IMR-90 (cell line): Measurements from ENCODE around the gene EXOG. TPM values are rescaled to one million over a fixed set of nuclear protein-coding genes. Genes with fewer than 3 reads are reported as not detected.

ENCODE experiments used
- ATAC-seq: fragments of 200-7000 bp; cut with Tn5 transposase; 2 replicates; pipeline ENCODE4 v1.9.1; 2020; ENCODE audit warnings: low read depth, mild to moderate bottlenecking, moderate library complexity
- BruUV-seq: library from RNA; stranded (reverse); fragments of 400-500 nt; replicated peaks from 2 replicates; lab custom pipeline; 2021; lab: Mats Ljungman, UMichigan
- CTCF ChIA-PET: fragments of 300-600 bp; formaldehyde crosslinking; extraction: SDS; loops from one replicate; lab custom pipeline; 2021; ENCODE audit warnings: antibody characterized with exemption; lab: Yijun Ruan, JAX
- POLR2A ChIA-PET: fragments of 300-600 bp; sonication (Branson Sonifier 250); formaldehyde crosslinking; loops from one replicate; lab custom pipeline; 2022; ENCODE audit warnings: antibody characterized with exemption; ENCODE audit not compliant: unreplicated experiment; lab: Charles Lee
- DNase-seq: peaks from one replicate; pipeline ENCODE4 v3.0.0; 2013
- H2AFZ ChIP-seq: replicated peaks from 2 replicates; pipeline ENCODE3; 2013; ENCODE audit warnings: low read length, mild to moderate bottlenecking; ENCODE audit not compliant: poor library complexity
- H2AK5ac ChIP-seq: 2 replicates; pipeline ENCODE4 v1.6.1; 2013; ENCODE audit warnings: low read depth, low read length, inconsistent platforms
- H2AK9ac ChIP-seq: replicated peaks from 2 replicates; pipeline ENCODE3; 2013; ENCODE audit warnings: mild to moderate bottlenecking, low read depth, low read length, moderate library complexity; ENCODE audit not compliant: poor library complexity
- H2BK120ac ChIP-seq: 2 replicates; pipeline ENCODE4 v1.6.1; 2013; ENCODE audit warnings: low read depth, low read length, inconsistent platforms
- H2BK15ac ChIP-seq: 3 replicates; pipeline ENCODE4 v1.6.1; 2013; ENCODE audit warnings: low read depth, low read length, inconsistent platforms
- H2BK20ac ChIP-seq: 2 replicates; pipeline ENCODE4 v1.6.1; 2013; ENCODE audit warnings: low read depth, mild to moderate bottlenecking, inconsistent platforms, low read length, moderate library complexity
- H2BK5ac ChIP-seq: 2 replicates; pipeline ENCODE4 v1.6.1; 2013; ENCODE audit warnings: mild to moderate bottlenecking, low read depth, low read length, inconsistent platforms; ENCODE audit not compliant: poor library complexity, severe bottlenecking
- H3K14ac ChIP-seq: replicated peaks from 2 replicates; pipeline ENCODE4 v1.6.1; 2013; ENCODE audit warnings: low read depth, low read length, inconsistent platforms
- H3K18ac ChIP-seq: 2 replicates; pipeline ENCODE4 v1.6.1; 2013; ENCODE audit warnings: low read depth, low read length, control low read depth
- H3K23ac ChIP-seq: 2 replicates; pipeline ENCODE4 v1.6.1; 2013; ENCODE audit warnings: low read depth, low read length, inconsistent platforms
- H3K27ac ChIP-seq: 2 replicates; pipeline ENCODE4 v1.5.1; 2013; ENCODE audit warnings: mild to moderate bottlenecking, control low read depth, low read length; ENCODE audit not compliant: insufficient read depth
- H3K27me3 ChIP-seq: 2 replicates; pipeline ENCODE4 v1.6.1; 2013; ENCODE audit warnings: low read length; ENCODE audit not compliant: control insufficient read depth, insufficient read depth
- H3K36me3 ChIP-seq: 2 replicates; pipeline ENCODE4 v1.6.1; 2013; ENCODE audit warnings: low read length, mixed read lengths; ENCODE audit not compliant: control insufficient read depth, insufficient read depth
- H3K4ac ChIP-seq: 2 replicates; pipeline ENCODE4 v1.6.1; 2013; ENCODE audit warnings: low read depth, low read length, inconsistent platforms
- H3K4me1 ChIP-seq: 2 replicates; pipeline ENCODE4 v1.6.1; 2013; ENCODE audit warnings: low read length, mixed read lengths; ENCODE audit not compliant: control insufficient read depth, insufficient read depth
- H3K4me2 ChIP-seq: 2 replicates; pipeline ENCODE4 v1.6.1; 2013; ENCODE audit warnings: low read depth, mild to moderate bottlenecking, control low read depth, low read length, moderate library complexity
- H3K4me3 ChIP-seq: 2 replicates; pipeline ENCODE4 v1.5.1; 2013; ENCODE audit warnings: low read depth, mild to moderate bottlenecking, control low read depth, low read length, moderate library complexity; ENCODE audit not compliant: insufficient read depth
- H3K56ac ChIP-seq: 2 replicates; pipeline ENCODE4 v1.6.1; 2013; ENCODE audit warnings: low read length, inconsistent platforms; ENCODE audit not compliant: insufficient read depth; ENCODE audit errors: extremely low read depth
- H3K79me1 ChIP-seq, 2 experiments: 2 replicates each; pipeline ENCODE4 v1.6.1; 2013; ENCODE audit warnings: low read length in 2 of 2, inconsistent platforms in 1 of 2, low read depth in 1 of 2
- H3K9ac ChIP-seq: 2 replicates; pipeline ENCODE4 v1.6.1; 2013; ENCODE audit warnings: low read depth, low read length, control low read depth
- H3K9me1 ChIP-seq: 2 replicates; pipeline ENCODE4 v1.6.1; 2013; ENCODE audit warnings: low read length, inconsistent platforms; ENCODE audit not compliant: insufficient read depth
- H3K9me3 ChIP-seq: 2 replicates; pipeline ENCODE4 v1.6.1; 2013; ENCODE audit warnings: low read length; ENCODE audit not compliant: control insufficient read depth, insufficient read depth
- H4K20me1 ChIP-seq: 2 replicates; pipeline ENCODE4 v1.6.1; 2013; ENCODE audit warnings: low read length, inconsistent platforms; ENCODE audit not compliant: insufficient read depth
- H4K5ac ChIP-seq: 2 replicates; pipeline ENCODE4 v1.6.1; 2013; ENCODE audit warnings: mild to moderate bottlenecking, low read depth, low read length, control low read depth
- H4K8ac ChIP-seq, 2 experiments: 2 replicates each; pipeline ENCODE4 v1.6.1; 2013; ENCODE audit warnings: low read depth in 2 of 2, low read length in 2 of 2, control low read depth in 1 of 2, inconsistent platforms in 1 of 2
- H4K91ac ChIP-seq: 2 replicates; pipeline ENCODE4 v1.6.1; 2013; ENCODE audit warnings: low read depth, low read length, inconsistent platforms; ENCODE audit not compliant: insufficient read depth
- MAFK ChIP-seq: IDR thresholded peaks from 2 replicates; pipeline ENCODE4 v1.6.1; 2012; ENCODE audit warnings: low read depth, low read length, improper control_type of control experiment
- MAZ ChIP-seq: IDR thresholded peaks from 2 replicates; pipeline ENCODE4 v1.6.1; 2012; ENCODE audit warnings: low read depth, mild to moderate bottlenecking, low read length, improper control_type of control experiment, moderate library complexity, borderline replicate concordance
- MXI1 ChIP-seq: IDR thresholded peaks from 2 replicates; pipeline ENCODE4 v1.6.1; 2012; ENCODE audit warnings: low read depth, mild to moderate bottlenecking, low read length, moderate library complexity, borderline replicate concordance
- POLR2A ChIP-seq: IDR thresholded peaks from 2 replicates; pipeline ENCODE4 v1.6.1; 2012; ENCODE audit warnings: mild to moderate bottlenecking, low read depth, low read length
- RFX5 ChIP-seq: IDR thresholded peaks from 2 replicates; pipeline ENCODE4 v1.8.0; 2012; ENCODE audit warnings: low read depth, mild to moderate bottlenecking, low read length, moderate library complexity
- SMC3 ChIP-seq: fragments of 150-350 bp; IDR thresholded peaks from 2 replicates; pipeline ENCODE4 v1.6.1; 2016; ENCODE audit warnings: low read depth, mild to moderate bottlenecking, antibody characterized with exemption, low read length, moderate library complexity
- WGBS, 2 experiments: methylation state at CpG; one replicate each; pipeline versions ENCODE4 v1.1.5 to v1.1.7; 2013; ENCODE audit warnings: missing lambda C conversion rate in 2 of 2; ENCODE audit not compliant: insufficient read length in 1 of 2; ENCODE audit errors: extremely low coverage in 2 of 2; 5-methylcytosine and 5-hydroxymethylcytosine counted together
- dilution Hi-C: fragments of 300-500 bp; cut with HindIII; formaldehyde crosslinking; loops from one replicate; pipeline ENCODE4 v1.14.3; 2018; ENCODE audit warnings: low sequenced_read_pairs; ENCODE audit not compliant: unreplicated experiment
- in situ Hi-C: fragments of 300-500 bp; cut with MboI; formaldehyde crosslinking; loops from 3 replicates; pipeline ENCODE4 v1.14.3; 2019; ENCODE audit warnings: low sequenced_read_pairs, inconsistent platforms, mixed read lengths
- intact Hi-C: fragments of 100-400 bp; cut with micrococcal nuclease; formaldehyde crosslinking; loops from 2 replicates; pipeline ENCODE4 v1.10.0; 2022
- polyA plus RNA-seq, 3 experiments: library from polyadenylated mRNA; depleted of rRNA; stranded (reverse); fragments of >200 nt; gene quantifications; 2 replicates each; pipeline ENCODE4 v1.2.3, GENCODE V29; 2012; ENCODE audit warnings: low replicate concordance in 1 of 3
- total RNA-seq: library from RNA; depleted of rRNA; stranded (reverse); fragments of >200 nt; gene quantifications from 2 replicates; pipeline ENCODE4 v1.2.3, GENCODE V29; 2012
- TF ChIP-seq, protein P1 (sequence below): fragments of 150-350 bp; IDR thresholded peaks from 2 replicates; pipeline ENCODE4 v1.6.1; 2017; ENCODE audit warnings: mild to moderate bottlenecking, antibody characterized with exemption, low read length, low read depth
- TF ChIP-seq, protein P2 (sequence below): fragments of 150-350 bp; IDR thresholded peaks from 2 replicates; pipeline ENCODE4 v1.6.1; 2016; ENCODE audit warnings: low read depth, mild to moderate bottlenecking, low read length, moderate library complexity, borderline replicate concordance

EXOG gene
- total and polyA plus RNA-seq, 2 of the 4 experiments (the other 2 are of a cell fraction): 10.2 to 15.0 TPM

DNA sequence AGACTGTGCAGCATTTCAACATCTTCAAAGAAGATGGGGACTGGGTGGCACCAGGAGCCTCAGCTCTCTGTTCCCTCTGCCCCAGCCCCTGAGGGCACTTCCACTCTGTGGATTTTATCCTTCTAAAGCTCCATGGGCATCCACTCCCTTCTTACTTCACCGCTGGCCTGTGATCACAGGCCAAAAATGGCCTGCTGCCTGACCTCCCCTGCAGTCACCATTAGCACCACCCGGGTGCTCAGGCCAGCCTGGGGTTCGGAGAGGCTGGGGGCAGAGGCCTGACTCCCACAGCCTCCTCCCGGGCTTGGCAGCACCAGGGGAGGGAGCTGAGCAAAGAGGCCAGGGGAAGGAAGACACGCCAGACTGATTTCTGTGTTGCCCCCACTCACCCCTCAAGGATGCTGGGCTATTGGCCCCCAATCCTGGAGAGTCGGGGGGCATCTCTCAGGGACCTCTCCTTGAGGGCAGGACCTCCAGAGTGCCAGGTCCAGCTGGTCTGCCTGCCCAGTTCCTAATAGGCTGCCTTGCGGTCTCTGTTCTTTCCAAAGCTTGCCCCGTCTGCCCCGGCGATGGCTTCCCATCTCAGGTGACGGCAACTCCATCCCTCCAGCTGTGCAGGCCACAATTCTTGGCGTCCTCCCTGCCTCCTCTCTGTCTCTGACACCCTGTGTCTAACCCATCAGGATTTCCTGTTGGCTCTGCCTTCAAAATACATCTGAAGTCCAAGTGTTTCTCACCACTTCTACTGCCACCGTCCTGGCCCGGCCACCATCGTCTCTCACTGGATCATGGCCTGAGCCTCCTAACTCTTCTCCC lies 67.1 kb downstream of the EXOG start:
- WGBS, 2 experiments: 90% methylated on average over 10 of the region's 15 CpGs; no CpG with 5 or more reads in 1 of the 2 experiments
- H3K9me1 ChIP-seq: no peaks in the 10 kb centered on the region
- no peak overlapping the region for H3K56ac ChIP-seq
- no peak overlapping the region for H2AFZ ChIP-seq
- no peak overlapping the region for H4K5ac ChIP-seq
- no peak overlapping the region for H3K23ac ChIP-seq
- no TSS peak for BruUV-seq
- dilution Hi-C loops (no loop called here), in situ Hi-C loops (no loop called here), intact Hi-C loops (no loop called here)
- no peak overlapping the region for H2AK9ac ChIP-seq
- H3K79me1 ChIP-seq: no peaks in the 10 kb centered on the region
- H3K18ac ChIP-seq: no peak overlapping the region
- H2BK20ac ChIP-seq: no peak overlapping the region
- H2BK15ac ChIP-seq: no peak overlapping the region
- no peaks in the 10 kb centered on the region for H3K27me3 ChIP-seq
- no peaks in the 10 kb centered on the region for H3K9me3 ChIP-seq
- no peak overlapping the region for H3K9ac ChIP-seq
- H3K27ac ChIP-seq: no peak overlapping the region
- H3K14ac ChIP-seq: no peak overlapping the region
- no peak for ATAC-seq
- H3K36me3 ChIP-seq: no peaks in the 10 kb centered on the region
- no peak overlapping the region for H4K91ac ChIP-seq
- no peak for TF ChIP-seq RFX5
- TF ChIP-seq MAFK: no peak
- TF ChIP-seq SMC3: no peak
- no peak for TF ChIP-seq MAZ
- TF ChIP-seq, protein P1, sequence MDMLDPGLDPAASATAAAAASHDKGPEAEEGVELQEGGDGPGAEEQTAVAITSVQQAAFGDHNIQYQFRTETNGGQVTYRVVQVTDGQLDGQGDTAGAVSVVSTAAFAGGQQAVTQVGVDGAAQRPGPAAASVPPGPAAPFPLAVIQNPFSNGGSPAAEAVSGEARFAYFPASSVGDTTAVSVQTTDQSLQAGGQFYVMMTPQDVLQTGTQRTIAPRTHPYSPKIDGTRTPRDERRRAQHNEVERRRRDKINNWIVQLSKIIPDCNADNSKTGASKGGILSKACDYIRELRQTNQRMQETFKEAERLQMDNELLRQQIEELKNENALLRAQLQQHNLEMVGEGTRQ: no peak
- no peak for TF ChIP-seq POLR2A
- TF ChIP-seq MXI1: no peak
- TF ChIP-seq, protein P2, sequence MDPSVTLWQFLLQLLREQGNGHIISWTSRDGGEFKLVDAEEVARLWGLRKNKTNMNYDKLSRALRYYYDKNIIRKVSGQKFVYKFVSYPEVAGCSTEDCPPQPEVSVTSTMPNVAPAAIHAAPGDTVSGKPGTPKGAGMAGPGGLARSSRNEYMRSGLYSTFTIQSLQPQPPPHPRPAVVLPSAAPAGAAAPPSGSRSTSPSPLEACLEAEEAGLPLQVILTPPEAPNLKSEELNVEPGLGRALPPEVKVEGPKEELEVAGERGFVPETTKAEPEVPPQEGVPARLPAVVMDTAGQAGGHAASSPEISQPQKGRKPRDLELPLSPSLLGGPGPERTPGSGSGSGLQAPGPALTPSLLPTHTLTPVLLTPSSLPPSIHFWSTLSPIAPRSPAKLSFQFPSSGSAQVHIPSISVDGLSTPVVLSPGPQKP: no peak
- no peaks in the 10 kb centered on the region for H4K20me1 ChIP-seq
- ChIA-PET CTCF (no interaction called here), POLR2A (no interaction called here)
- H2AK5ac ChIP-seq: no peak overlapping the region
- H3K4ac ChIP-seq: no peak overlapping the region
- no peak overlapping the region for H4K8ac ChIP-seq
- no peak overlapping the region for H2BK5ac ChIP-seq
- H3K4me1 ChIP-seq: no peaks in the 10 kb centered on the region
- H3K4me3 ChIP-seq: no peak overlapping the region
- H3K4me2 ChIP-seq: no peak overlapping the region
- no peak for DNase-seq
- no peak overlapping the region for H2BK120ac ChIP-seq
